AG09309 (cell line): Measurements from ENCODE around the gene LMO1.

Experiments
- DNase-seq: peaks from one replicate; pipeline ENCODE4 v3.0.0-alpha.2; 2010; ENCODE audit warnings: low read depth
- H3K4me3 ChIP-seq: 2 replicates; pipeline ENCODE4 v1.5.1; 2011; ENCODE audit warnings: mild to moderate bottlenecking, low read depth, low read length, moderate library complexity; ENCODE audit not compliant: control insufficient read depth
- CTCF ChIP-seq: IDR thresholded peaks from 2 replicates; pipeline ENCODE4 v1.5.1; 2011; ENCODE audit warnings: mild to moderate bottlenecking, low read depth, low read length, inconsistent platforms; ENCODE audit not compliant: insufficient read depth, control insufficient read depth; ENCODE audit errors: missing control alignments

The LMO1 gene

GRCh38 chr11:8261291-8261690 lies 2.4 kb downstream of the LMO1 start:
- no peak overlapping the region for H3K4me3 ChIP-seq
- no peak for TF ChIP-seq CTCF
- no peak for DNase-seq

GRCh38 chr11:8260202-8260966 lies 3.3 kb downstream of the LMO1 start:
- no peak overlapping the region for H3K4me3 ChIP-seq
- no peak for DNase-seq
- TF ChIP-seq CTCF, result no peak

DNA sequence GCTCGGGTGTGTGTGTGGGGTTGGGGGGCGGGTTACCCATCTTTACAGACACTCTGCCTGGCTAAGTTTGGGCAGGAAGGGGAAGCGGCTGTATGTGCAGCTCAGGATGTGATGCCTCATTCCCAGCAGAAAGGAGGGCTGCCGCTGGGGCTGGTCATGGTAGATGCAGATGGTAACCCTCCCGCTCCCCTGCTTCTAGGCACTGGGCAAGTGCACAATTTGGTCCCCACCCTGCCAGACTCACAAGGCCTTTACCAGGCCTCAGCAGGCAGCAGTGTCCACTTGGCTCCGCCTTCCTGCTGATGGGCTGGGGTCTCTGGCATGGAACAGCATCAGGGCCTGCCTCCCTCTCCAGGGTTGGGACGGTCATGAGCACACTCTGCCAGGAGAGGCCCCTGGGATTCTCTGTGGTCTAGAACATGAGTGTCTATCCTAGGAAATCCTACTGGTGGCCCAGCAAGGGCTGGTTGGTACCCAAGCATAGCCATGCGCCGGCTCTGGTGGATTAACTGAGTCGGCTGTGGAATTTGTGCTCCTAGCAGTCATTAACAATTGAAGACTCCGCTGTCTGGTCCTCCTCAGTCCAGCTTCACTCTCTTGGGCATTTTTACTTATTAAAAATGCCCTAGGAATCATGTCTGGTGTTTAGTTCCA lies 4.2 kb downstream of the LMO1 start:
- no peak for TF ChIP-seq CTCF
- DNase-seq, result no peak
- no peak overlapping the region for H3K4me3 ChIP-seq

DNA sequence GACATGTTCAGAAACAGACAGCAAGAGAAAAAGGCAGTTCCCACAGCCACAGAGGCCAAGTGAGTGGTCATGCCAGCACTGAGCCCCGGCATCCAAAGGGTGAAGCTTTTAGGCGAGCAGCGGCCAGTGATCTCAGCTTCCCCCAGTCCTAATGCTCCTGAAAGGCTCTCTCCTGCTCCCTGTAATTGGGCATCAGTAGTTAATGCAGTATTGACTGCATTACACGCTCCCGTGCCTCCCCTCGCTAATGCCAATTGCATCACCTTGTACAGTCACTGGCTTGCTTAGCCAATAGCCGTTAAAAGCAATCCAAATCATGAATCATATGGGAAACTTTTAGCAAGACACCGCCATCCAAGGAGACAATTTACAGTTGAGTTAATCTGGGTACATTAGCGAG lies 4.9 kb downstream of the LMO1 start:
- H3K4me3 ChIP-seq, result no peak overlapping the region
- TF ChIP-seq CTCF, result no peak
- DNase-seq, result peak; percentile 59

DNA sequence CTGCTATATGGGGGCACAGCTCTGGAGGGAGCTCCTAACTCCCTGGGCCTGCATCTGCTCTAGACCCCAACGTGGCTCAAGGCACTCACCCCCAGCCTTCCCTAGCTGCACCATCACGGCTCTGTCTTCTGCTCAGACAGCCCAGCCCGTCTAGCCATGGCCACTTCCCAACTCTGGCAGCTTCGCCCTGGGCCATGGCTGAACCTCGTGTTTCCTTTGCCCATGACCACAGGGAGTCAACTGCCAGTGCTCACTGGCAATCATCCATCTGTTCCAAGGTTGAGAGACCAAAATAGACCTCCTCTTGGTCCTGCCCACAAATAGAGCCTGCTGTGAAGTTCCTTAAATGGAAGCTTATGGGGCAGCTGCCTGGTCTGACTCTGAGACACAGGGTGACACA lies 5.4 kb downstream of the LMO1 start:
- no peak for DNase-seq
- no peak for TF ChIP-seq CTCF
- no peak overlapping the region for H3K4me3 ChIP-seq

GRCh38 chr11:8257003-8257664 lies 6.5 kb downstream of the LMO1 start:
- TF ChIP-seq CTCF, result no peak
- no peak for DNase-seq
- no peak overlapping the region for H3K4me3 ChIP-seq
